ENCODE measurements around the gene IFNL2. TPM values are rescaled to one million over a fixed set of nuclear protein-coding genes. Genes with fewer than 3 reads are reported as not detected.
"Not testable (repeated sequence)": the region's sequence is repeated elsewhere in the genome, so short reads cannot be mapped to it uniquely, and the experiment has no call there.

IFNL2 gene
- total and polyA plus RNA-seq, 12 donors = not detected

DNA sequence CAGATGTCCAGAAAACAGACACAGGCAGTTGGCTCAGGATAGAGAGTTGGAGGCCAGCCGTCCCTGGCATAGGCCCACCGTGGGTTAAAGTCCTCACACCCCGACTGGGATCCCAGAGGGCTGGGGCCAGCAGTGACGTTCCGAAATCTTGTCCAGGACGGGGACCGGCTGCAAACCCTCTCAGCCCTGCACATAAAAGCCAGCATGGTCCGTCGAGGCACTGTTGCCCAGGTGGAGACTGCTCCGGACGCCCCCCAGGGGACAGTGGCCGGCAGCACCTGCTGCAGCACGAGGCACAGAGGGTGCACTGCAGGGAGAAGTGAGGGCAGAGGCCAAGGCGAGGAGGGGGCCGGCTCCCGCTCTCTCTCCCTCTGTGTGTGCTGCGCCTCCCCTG, 4.3 kb upstream of the IFNL2 start:
- Histone ChIP-seq H3K27me3 (peaks cover 44% of the 10 kb centered on the region), H3K4me1 (replicated peaks in 1 of 2) (no peaks in the 10 kb centered on the region), H3K4me3 (no peak overlapping the region), H3K27ac (no peak overlapping the region), H3K36me3 (replicated peaks in 1 of 2) (no peaks in the 10 kb centered on the region), H3K9me3 (replicated peaks in 1 of 3) (no peaks in the 10 kb centered on the region)
- TF ChIP-seq POLR2A (IDR thresholded peaks at IDR 0.05) = no peak
- no peak for TF ChIP-seq CTCF (IDR thresholded peaks at IDR 0.05)
- WGBS, 4 donors = 38 to 45% (median 42%) methylated on average over 16 to 17 of the region's 17 CpGs
- DNase-seq = no peak
- intact Hi-C loops (cut with DNase I) = no loop called here

DNA sequence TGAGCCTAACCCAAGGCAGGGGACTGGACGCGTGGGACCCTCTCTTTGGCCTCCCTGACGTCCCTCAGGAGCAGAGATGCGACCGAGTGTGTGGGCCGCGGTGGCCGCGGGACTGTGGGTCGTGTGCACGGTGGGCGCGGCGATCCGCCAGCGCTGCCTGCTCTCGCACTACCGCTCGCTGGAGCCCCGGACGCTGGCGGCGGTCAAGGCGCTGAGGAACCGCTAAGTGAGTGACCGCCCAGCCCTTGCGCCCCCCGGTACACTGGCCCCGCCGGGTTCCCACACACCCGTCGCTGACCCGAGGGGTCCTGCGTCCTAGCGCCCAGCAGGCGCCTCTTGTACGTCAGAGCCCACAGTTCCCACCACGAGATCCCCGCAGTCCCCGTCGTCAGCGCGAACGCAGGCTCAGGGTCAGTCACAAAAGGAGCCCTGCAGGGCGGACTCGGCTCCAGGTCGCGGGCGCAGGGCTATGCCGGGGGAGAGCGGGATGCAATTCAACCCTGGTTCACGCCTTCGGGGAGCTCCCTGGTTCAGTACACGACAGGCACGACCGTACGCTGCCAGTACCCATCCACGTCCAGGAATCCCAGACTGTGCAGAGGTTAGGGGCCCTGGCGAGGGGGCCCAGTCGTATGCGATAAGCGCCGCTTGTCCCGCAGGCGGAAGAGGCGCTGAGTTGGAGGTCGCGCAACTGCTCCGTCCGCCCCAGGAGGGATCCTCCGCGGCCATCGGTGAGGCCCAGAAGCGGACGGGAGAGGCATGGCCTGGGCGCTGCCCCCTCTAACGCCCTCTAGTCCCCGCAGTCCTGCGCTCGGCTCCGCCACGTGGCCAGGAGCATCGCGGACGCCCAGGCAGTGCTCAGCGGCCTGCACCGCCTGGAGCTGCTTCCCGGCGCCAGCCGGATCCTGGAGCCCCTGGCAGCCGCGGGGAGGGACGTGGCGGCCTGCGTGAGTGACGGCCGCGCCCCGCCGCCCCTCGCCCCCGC, 3.6 kb upstream of the IFNL2 start:
- WGBS, 4 donors = 10 to 26% (median 23%) methylated on average over 31 to 102 of the region's 102 CpGs
- DNase-seq = no peak
- no peaks in the 10 kb centered on the region for H3K36me3 ChIP-seq (replicated peaks in 1 of 2)
- no peaks in the 10 kb centered on the region for H3K4me1 ChIP-seq (replicated peaks in 1 of 2)
- no peak overlapping the region for H3K4me3 ChIP-seq
- peaks cover 44% of the 10 kb centered on the region for H3K27me3 ChIP-seq
- intact Hi-C loops (cut with DNase I) = no loop called here
- TF ChIP-seq POLR2A (IDR thresholded peaks at IDR 0.05) = no peak
- TF ChIP-seq CTCF (IDR thresholded peaks at IDR 0.05) = no peak
- H3K27ac ChIP-seq = no peak overlapping the region
- no peaks in the 10 kb centered on the region for H3K9me3 ChIP-seq (replicated peaks in 1 of 3)

DNA sequence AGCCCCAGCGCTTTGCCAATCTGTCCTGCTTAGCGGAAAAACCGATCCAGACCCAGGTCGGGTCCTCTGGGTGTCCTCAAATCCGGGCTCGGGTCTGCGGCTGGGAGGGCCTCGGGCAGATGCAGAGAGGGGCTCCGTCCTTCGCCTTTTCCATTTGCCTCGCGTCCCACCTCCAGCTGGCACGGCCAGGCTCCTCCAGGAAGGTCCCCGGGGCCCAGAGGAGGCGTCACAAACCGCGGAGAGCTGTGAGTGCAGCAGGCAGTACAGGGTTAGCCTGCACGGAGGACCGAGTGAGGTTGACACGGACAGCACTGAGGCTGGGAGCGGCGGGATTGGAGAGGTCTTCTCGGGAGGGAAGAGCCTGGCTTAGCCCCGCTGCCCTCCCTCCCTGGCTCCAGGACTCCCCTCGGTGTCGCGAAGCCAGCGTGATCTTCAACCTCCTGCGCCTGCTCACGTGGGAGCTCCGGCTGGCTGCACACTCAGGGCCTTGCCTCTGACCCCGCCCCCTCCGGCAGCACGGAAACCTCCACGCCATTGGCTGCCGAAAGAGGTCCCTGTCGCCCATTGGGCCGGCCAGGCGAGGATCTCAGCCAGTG, 2.8 kb upstream of the IFNL2 start:
- Histone ChIP-seq H3K4me3 (no peak overlapping the region), H3K27ac (no peak overlapping the region), H3K27me3 (peaks cover 44% of the 10 kb centered on the region), H3K4me1 (replicated peaks in 1 of 2) (no peaks in the 10 kb centered on the region), H3K36me3 (replicated peaks in 1 of 2) (no peaks in the 10 kb centered on the region), H3K9me3 (replicated peaks in 1 of 3) (no peaks in the 10 kb centered on the region)
- TF ChIP-seq POLR2A (IDR thresholded peaks at IDR 0.05) = no peak
- TF ChIP-seq CTCF (IDR thresholded peaks at IDR 0.05) = no peak
- 59 to 68% (median 60%) methylated on average over 8 to 39 of the region's 39 CpGs for WGBS, 4 donors
- intact Hi-C loops (cut with DNase I) = no loop called here
- no peak for DNase-seq

DNA sequence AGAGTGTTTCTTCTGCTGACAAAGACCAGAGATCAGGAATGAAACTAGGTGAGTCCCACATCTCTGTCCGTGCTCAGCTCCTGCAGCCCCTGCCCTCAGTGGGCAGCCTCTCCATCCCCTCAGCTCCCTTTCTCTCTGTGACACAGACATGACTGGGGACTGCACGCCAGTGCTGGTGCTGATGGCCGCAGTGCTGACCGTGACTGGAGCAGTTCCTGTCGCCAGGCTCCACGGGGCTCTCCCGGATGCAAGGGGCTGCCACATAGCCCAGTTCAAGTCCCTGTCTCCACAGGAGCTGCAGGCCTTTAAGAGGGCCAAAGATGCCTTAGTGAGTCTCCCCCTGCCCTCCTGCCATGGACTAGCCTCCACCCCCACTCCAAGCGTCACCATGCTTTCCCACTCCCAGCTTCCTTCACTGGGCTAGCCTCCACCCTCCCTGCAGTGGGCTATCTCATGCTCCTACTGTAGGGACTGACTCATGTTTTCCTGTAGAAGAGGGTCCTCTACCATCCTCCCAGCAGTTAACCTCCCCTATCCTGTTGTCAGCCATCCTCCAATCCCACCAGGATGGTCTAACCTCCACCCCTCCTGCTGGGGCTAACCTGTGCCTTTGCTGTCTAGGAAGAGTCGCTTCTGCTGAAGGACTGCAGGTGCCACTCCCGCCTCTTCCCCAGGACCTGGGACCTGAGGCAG, 481 bp downstream of the IFNL2 start:
- 79 to 85% (median 83%) methylated on average over 3 to 10 of the region's 10 CpGs for WGBS, 4 donors
- H3K36me3 ChIP-seq (replicated peaks in 1 of 2); H3K4me3 ChIP-seq; H3K9me3 ChIP-seq (replicated peaks in 1 of 3); intact Hi-C loops (cut with DNase I); DNase-seq; H3K4me1 ChIP-seq (replicated peaks in 1 of 2); H3K27ac ChIP-seq: not testable (repeated sequence)
- H3K27me3 ChIP-seq = peaks cover 19% of the 10 kb centered on the region

GRCh38 chr19:39269369-39269768, 1.2 kb downstream of the IFNL2 start:
- H3K4me1 ChIP-seq (replicated peaks in 1 of 2); intact Hi-C loops (cut with DNase I); H3K27ac ChIP-seq; H3K4me3 ChIP-seq; DNase-seq; H3K9me3 ChIP-seq (replicated peaks in 1 of 3); H3K36me3 ChIP-seq (replicated peaks in 1 of 2): not testable (repeated sequence)
- 65 to 76% (median 70%) methylated on average over 5 to 10 of the region's 10 CpGs for WGBS, 4 donors
- H3K27me3 ChIP-seq = peaks cover 12% of the 10 kb centered on the region
